Mucosa of stomach (tissue), 1 donor: ENCODE data around the gene SEC14L6.
"Not testable (repeated sequence)": the region's sequence is repeated elsewhere in the genome, so short reads cannot be mapped to it uniquely, and the experiment has no call there.

Experiments used
- H3K27me3 ChIP-seq: one replicate; pipeline ENCODE4 v1.7.0; 2013; ENCODE audit warnings: mild to moderate bottlenecking, low read length; ENCODE audit not compliant: control insufficient read depth, insufficient read depth
- H3K36me3 ChIP-seq: one replicate; pipeline ENCODE4 v1.7.0; 2013; ENCODE audit warnings: low read length; ENCODE audit not compliant: control insufficient read depth, insufficient read depth
- H3K4me1 ChIP-seq: one replicate; pipeline ENCODE4 v1.7.0; 2013; ENCODE audit warnings: mild to moderate bottlenecking, low read length; ENCODE audit not compliant: control insufficient read depth, insufficient read depth
- H3K4me3 ChIP-seq: one replicate; pipeline ENCODE4 v1.7.0; 2013; ENCODE audit warnings: low read length
- H3K9ac ChIP-seq: one replicate; pipeline ENCODE4 v1.7.0; 2013; ENCODE audit warnings: mild to moderate bottlenecking, low read length, moderate library complexity
- H3K9me3 ChIP-seq: one replicate; pipeline ENCODE4 v1.7.0; 2013; ENCODE audit warnings: mild to moderate bottlenecking, low read length, moderate library complexity; ENCODE audit not compliant: control insufficient read depth
- donor health status: Pancreatic carcinoma.

The SEC14L6 gene

DNA sequence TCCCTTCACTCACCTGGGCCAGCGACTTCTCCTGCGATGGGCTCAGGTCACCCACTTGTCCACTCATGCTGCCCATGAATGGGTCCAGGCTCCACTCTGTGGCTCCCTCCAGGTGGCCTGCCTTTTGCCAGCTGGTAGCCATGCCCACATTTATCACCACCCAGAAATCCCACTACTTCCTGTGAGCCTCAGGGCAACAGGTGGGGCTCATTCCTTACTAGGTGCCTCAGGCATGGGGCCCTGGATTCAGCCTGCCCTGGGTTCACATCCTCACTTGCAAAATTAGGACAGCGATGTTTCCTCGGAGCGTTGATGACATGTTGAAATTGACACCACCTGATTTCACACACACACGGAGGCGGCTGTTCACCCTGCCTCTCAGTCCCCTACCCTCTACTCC, at the start of gene SEC14L6:
TSS of gene SEC14L6 (minus strand) at position 126 of the 400 bp plus-strand sequence. CDS start at position 67, 59 bp downstream.
- Histone ChIP-seq H3K27me3 (peaks cover 23% of the 10 kb centered on the region), H3K4me3 (no peak within 1 kb of the TSS)

DNA sequence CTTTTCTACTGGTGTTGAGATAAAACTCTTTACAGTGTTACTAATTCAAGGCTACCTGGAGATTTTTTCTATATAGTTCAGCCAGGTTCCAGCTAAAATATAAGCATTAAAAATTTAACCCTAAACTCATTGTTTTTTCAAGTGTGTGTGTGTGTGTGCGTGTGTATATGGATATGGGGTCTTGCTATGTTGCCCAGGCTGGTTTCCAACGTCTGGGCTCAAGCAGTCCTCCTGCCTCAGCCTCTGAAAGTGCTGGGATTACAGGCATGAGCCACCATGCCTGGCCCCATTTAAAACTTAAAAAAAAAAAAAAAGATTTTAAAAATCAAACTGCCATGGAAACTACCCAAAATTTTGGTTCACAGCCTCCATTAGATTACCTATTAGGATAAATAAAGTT, 49.7 kb upstream of the SEC14L6 start:
- Histone ChIP-seq H3K9me3 (no peaks in the 10 kb centered on the region), H3K4me3 (no peak overlapping the region), H3K4me1 (peaks cover 19% of the 10 kb centered on the region), H3K36me3 (no peaks in the 10 kb centered on the region), H3K9ac (no peak overlapping the region), H3K27me3 (no peaks in the 10 kb centered on the region)

More for the DNA sequence above, at the start of gene SEC14L6:
- H3K9me3 ChIP-seq = no peaks in the 10 kb centered on the region
- H3K9ac ChIP-seq = no peak within 1 kb of the TSS
- peaks cover 6% of the 10 kb centered on the region for H3K4me1 ChIP-seq
- H3K36me3 ChIP-seq = no peaks in the 10 kb centered on the region

DNA sequence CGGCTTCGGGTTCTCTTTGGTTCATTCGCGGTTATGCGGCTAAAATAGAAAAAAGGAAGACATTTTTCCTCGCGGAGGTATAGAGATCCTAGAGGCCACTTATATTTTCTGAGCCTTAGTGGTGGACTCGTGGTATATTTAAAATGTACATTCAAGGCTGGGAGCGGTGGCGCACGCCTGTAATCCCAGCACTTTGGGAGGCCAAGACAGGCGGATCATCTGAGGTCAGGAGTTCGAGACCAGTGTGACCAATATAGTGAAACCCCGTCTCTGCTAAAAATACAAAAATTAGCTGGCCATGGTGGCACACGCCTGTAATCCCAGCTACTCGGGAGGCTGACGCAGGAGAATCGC, 45.8 kb upstream of the SEC14L6 start:
- not testable (repeated sequence) for H3K36me3 ChIP-seq, H3K27me3 ChIP-seq, H3K9ac ChIP-seq, H3K9me3 ChIP-seq, H3K4me3 ChIP-seq
- peaks cover 30% of the 10 kb centered on the region for H3K4me1 ChIP-seq

DNA sequence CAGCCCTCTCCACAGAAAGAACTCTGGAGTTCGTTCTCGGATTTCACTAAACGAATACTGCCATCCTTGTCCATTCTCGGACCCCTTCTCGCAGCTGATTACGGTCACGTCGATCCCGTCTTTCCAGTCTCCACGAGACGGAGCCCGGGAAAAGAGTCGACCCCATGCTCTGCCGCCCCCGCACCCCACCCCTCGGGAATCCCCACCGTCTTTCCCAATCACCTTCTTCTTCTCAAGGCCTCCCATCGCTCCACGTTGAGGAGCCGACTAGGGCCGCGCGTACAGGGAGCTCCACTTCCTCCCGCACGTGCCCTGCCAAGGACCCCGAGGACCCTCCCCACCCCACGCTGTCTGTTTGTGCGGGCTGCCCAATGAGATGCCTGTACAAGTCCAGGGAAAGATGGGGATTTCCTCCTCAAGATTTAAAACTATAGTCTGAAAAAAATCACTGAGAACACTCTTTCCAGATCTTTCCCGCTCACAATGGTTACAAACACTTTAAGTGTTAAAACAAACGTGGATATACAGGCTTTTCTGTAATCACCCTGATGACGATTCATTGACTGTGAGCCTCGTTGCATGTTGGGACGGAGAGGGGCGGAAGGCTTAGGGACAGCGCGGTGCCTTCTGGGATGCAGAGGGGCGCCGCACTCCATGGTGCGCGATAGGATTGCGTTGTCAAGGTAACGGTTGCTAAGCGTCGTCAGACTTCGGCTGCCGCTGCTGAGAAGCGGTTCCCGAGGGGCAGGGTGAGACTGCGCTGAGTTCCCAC, 45.2 kb upstream of the SEC14L6 start, which contains the start of gene PES1:
TSS of gene PES1 (minus strand) at position 323 of the 772 bp plus-strand sequence. CDS start at position 246, 77 bp downstream.
- H3K4me1 ChIP-seq = peaks cover 30% of the 10 kb centered on the region
- H3K9ac ChIP-seq = peak within 1 kb of the TSS; percentile 74
- no peaks in the 10 kb centered on the region for H3K9me3 ChIP-seq
- peak within 1 kb of the TSS; percentile 63 for H3K4me3 ChIP-seq
- H3K36me3 ChIP-seq = no peaks in the 10 kb centered on the region
- H3K27me3 ChIP-seq = no peaks in the 10 kb centered on the region

DNA sequence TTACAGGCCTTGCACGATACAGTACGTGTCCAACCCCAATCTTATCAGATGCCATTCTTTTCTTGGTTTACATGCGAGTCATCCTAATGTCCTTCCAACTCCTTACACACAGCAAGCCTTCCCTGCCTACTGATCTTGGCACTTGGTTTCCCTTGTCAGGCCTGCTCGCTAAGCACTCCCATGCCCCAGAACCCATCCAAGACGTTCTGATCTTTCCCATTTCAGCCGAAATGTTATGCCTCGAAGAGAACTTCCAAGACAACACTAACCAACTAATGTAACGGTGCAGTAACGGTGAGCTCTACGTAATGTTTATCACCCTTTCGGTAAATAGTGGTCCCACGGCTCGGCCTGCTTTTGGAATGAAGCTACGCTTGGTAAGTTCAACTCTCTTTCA, 44.6 kb upstream of the SEC14L6 start:
- Histone ChIP-seq H3K9ac (peak overlapping the region; percentile 74), H3K4me3 (peak overlapping the region; percentile 63), H3K4me1 (peaks cover 29% of the 10 kb centered on the region), H3K36me3 (no peaks in the 10 kb centered on the region), H3K27me3 (no peaks in the 10 kb centered on the region), H3K9me3 (no peaks in the 10 kb centered on the region)

DNA sequence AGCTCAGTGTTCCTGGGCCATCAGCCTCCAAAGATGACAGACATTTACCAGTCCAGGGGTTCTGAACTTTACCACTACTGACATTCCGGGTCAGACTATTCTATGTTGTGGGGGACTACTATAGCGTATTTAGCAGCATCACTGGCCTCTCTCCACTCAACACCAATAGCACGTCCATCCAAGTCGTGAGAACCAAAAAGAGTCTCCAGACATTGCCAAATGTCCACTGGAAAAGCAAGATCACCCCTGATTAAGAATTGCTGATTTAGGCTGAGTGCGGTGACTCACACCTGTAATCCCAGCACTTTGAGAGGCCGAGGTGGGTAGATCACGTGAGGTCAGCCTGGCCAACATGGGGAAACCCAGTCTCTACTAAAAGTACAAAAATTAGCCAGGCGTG, 39.9 kb upstream of the SEC14L6 start:
- Histone ChIP-seq H3K36me3 (peaks cover 4% of the 10 kb centered on the region), H3K4me3 (no peak overlapping the region), H3K9ac (no peak overlapping the region), H3K4me1 (peaks cover 13% of the 10 kb centered on the region), H3K27me3 (no peaks in the 10 kb centered on the region), H3K9me3 (no peaks in the 10 kb centered on the region)

DNA sequence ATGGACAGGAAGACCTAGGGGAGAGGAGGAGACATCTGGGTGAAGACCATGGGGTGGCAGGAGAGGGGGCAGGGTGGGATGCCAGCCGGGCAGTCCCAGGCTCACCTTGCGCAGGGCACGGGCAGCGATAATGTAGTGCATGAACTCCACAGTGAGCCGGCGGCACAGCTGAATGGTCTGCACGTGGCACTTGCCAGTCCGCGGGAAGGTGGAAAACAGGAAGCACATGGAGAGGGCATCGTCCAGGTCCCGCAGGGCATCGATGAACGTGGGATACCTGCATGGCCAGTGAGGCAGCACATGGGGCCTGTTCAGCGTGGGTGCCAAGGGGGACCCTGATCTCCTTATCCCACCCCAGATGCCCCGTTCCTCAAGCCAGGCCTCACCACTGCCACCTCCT, 37.9 kb upstream of the SEC14L6 start:
- H3K36me3 ChIP-seq = peaks cover 12% of the 10 kb centered on the region
- no peaks in the 10 kb centered on the region for H3K9me3 ChIP-seq
- no peak overlapping the region for H3K4me3 ChIP-seq
- H3K27me3 ChIP-seq = no peaks in the 10 kb centered on the region
- no peaks in the 10 kb centered on the region for H3K4me1 ChIP-seq
- H3K9ac ChIP-seq = no peak overlapping the region

DNA sequence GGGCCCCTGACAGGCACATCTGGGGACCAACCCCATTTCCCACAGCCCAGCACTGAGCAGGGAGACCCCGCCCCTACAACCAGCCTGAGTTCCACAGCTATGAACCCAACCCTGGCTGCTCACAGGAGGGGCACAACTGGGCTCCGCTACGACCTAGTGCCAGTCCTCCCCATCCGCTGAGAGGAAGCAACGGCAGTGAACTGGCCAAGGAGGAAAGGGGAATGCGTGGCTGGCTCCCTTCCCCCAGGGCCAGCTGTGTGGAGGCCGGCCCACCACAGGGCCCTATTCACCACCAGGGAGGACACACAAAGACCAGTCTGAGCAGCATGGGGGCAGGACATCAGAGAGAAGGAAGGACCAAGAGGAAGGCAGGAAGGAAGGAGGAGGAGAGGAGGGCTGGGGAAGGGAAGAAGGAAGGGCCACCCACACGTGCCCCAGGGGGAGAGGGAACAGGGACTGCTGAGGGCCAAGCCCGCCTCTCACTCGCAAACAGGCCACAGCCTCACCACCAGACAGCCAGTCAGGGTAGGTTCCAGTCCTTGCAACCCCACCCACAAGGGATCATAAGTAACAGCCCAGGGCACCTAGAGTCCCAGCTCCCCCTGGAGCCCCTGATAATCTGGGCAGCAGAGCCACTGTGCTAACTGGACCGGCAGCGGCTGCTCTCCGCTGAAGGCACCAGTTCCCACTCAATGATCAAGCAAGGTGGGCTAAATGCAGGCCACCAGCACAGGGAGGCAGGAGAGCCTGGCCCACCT, 36.4 kb upstream of the SEC14L6 start:
- H3K36me3 ChIP-seq = peaks cover 17% of the 10 kb centered on the region
- no peaks in the 10 kb centered on the region for H3K27me3 ChIP-seq
- H3K4me3 ChIP-seq = no peak overlapping the region
- no peaks in the 10 kb centered on the region for H3K9me3 ChIP-seq
- H3K9ac ChIP-seq = no peak overlapping the region
- no peaks in the 10 kb centered on the region for H3K4me1 ChIP-seq

DNA sequence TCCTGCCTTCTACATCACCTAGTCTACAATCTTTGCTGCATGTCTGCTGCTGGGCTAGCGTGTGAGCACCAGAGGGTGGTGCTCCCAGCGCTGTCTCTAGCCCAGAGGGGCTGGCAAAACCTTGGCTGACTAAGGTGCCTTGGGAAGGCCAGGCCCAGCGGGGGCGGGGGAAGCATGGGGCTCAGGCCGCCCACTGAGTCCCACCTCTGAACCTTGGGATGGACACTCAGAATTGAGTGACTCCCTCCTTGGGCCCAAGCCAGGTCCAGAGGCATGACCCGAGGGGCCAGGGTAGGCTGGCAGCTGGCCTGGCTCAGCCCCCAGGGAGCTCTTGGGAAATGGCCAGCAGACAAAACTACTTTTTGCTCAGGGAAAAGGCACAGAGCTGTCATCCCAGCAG, 35.5 kb upstream of the SEC14L6 start:
- Histone ChIP-seq H3K9me3 (no peaks in the 10 kb centered on the region), H3K4me3 (no peak overlapping the region), H3K36me3 (peaks cover 17% of the 10 kb centered on the region), H3K27me3 (no peaks in the 10 kb centered on the region), H3K9ac (no peak overlapping the region), H3K4me1 (no peaks in the 10 kb centered on the region)

DNA sequence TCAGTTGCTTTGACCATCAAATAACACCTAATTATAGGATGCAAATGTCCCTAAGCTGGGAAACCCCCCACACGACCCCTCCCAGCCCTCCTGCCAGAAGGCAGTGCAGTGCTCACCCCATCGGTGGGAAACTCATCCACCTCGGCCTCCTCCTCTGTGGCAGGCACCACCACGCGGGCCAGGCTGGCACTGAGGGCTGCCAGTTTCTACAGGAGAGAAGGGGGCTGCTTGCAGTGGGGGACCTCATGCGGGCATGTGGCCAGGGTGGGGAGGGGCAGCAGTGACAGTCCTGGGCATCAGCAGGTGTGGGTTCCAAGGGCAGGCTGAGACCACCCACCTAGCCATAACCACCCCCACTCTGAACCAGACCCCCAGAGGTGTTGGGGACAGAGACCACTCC, 34.4 kb upstream of the SEC14L6 start:
- no peaks in the 10 kb centered on the region for H3K9me3 ChIP-seq
- peaks cover 14% of the 10 kb centered on the region for H3K36me3 ChIP-seq
- H3K4me3 ChIP-seq = no peak overlapping the region
- peaks cover 7% of the 10 kb centered on the region for H3K4me1 ChIP-seq
- H3K9ac ChIP-seq = no peak overlapping the region
- H3K27me3 ChIP-seq = no peaks in the 10 kb centered on the region

DNA sequence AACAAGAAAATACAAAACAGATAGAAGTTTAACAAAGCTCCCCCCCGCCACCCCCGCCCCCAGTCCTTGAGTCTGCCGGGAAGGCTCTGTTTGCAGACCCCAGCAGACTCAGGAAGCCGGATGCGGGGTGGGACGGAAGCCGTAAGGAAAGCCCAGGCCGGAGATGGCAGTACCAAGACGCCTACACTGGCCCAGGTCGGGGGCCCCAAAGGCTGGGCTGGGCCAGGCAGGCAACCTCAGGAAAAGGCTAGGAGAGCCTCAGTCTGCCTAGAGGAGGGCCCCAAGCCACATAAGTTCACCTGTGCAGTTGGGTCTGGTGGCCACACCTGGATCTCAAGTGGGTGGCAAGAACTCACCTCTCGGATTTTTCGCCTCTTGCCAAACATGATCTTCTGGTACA, 31.9 kb upstream of the SEC14L6 start:
- no peak overlapping the region for H3K4me3 ChIP-seq
- H3K9me3 ChIP-seq = no peaks in the 10 kb centered on the region
- peaks cover 24% of the 10 kb centered on the region for H3K4me1 ChIP-seq
- H3K27me3 ChIP-seq = no peaks in the 10 kb centered on the region
- peaks cover 13% of the 10 kb centered on the region for H3K36me3 ChIP-seq
- H3K9ac ChIP-seq = no peak overlapping the region

DNA sequence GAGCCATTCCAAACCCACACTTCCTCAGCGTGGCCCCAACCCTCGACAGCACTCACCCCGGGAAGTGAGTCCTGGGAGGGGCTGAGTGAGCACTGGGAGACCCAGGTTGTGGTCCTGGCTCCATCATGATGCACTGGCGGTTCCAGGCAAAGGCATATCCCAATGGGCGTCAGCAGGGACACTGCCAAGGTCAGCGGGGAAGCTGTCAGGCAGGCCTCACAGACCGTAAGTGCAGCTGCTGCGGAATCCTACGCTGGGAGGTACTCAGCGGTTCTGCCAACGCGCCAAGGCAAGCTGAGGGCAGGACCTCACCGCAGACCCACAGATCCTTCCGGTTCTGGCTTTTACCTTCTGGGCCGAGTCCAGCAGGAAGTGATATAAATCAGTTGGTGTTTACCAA, 29.3 kb upstream of the SEC14L6 start:
- no peaks in the 10 kb centered on the region for H3K27me3 ChIP-seq
- H3K9ac ChIP-seq = no peak overlapping the region
- H3K9me3 ChIP-seq = no peaks in the 10 kb centered on the region
- peaks cover 40% of the 10 kb centered on the region for H3K4me1 ChIP-seq
- peaks cover 9% of the 10 kb centered on the region for H3K36me3 ChIP-seq
- no peak overlapping the region for H3K4me3 ChIP-seq
